GM13976 (cell line): Measurements from ENCODE around the gene ZFP92.
"Not testable (repeated sequence)": the region's sequence is repeated elsewhere in the genome, so short reads cannot be mapped to it uniquely, and the experiment has no call there.

Experiments used
- DNase-seq: peaks from one replicate; pipeline ENCODE4 v3.0.0; 2012; ENCODE audit warnings: low spot score
- in situ Hi-C: fragments of 300-500 bp; cut with MboI; formaldehyde crosslinking; loops from one replicate; pipeline ENCODE4 v1.12.0; 2022; ENCODE audit warnings: low sequenced_read_pairs, mixed read lengths, inconsistent platforms; ENCODE audit not compliant: unreplicated experiment
- TF ChIP-seq, protein P1 (sequence below): IDR thresholded peaks from 2 replicates; pipeline ENCODE4 v1.5.1; 2012; ENCODE audit warnings: borderline replicate concordance, mild to moderate bottlenecking; ENCODE audit not compliant: insufficient read depth; ENCODE audit errors: extremely low read depth, missing control alignments, control extremely low read depth

The ZFP92 gene

DNA sequence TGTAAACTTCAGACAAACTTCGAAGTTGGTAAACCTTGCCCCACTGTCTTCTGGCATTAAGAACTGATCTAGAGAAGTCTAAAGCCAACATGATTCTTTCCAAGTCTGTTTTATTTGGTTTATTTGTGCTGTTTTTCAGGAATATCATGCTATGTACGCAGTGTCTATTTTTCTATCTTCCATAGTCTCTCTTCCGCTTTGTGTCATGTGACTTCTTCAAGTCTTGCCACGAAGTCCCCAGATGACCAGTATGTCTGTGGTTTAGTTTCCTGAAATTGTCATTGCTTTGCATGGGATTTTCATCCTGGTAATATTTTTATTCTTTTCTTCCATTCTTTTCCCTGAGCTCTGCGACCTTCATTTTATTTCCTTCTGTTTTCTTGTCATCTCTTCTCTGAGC is 25.2 kb upstream of the ZFP92 start:
- DNase-seq = no peak
- in situ Hi-C loops = no loop called here
- TF ChIP-seq, protein P1, sequence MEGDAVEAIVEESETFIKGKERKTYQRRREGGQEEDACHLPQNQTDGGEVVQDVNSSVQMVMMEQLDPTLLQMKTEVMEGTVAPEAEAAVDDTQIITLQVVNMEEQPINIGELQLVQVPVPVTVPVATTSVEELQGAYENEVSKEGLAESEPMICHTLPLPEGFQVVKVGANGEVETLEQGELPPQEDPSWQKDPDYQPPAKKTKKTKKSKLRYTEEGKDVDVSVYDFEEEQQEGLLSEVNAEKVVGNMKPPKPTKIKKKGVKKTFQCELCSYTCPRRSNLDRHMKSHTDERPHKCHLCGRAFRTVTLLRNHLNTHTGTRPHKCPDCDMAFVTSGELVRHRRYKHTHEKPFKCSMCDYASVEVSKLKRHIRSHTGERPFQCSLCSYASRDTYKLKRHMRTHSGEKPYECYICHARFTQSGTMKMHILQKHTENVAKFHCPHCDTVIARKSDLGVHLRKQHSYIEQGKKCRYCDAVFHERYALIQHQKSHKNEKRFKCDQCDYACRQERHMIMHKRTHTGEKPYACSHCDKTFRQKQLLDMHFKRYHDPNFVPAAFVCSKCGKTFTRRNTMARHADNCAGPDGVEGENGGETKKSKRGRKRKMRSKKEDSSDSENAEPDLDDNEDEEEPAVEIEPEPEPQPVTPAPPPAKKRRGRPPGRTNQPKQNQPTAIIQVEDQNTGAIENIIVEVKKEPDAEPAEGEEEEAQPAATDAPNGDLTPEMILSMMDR = no peak

DNA sequence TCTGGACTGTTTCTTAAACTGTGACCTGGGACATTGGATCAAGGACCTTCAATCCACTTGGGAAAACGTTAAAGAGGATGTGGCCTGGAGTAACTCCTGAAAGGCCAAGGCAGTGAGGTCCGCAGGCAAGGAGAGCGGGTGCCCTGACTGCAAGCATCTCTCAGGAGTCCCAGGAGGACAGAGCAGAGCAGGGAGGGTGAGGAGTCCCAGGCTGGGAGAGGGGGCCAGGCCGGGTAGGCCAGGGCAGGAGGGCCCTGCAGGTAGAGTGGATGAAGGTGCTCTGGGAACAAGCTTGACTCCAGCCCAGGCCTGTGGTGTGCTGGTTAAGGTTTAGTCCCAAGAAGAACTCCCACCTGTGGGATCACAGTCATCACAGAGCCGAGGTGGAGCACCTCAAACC is 23.9 kb upstream of the ZFP92 start:
- TF ChIP-seq, protein P1 = no peak
- no peak for DNase-seq
- in situ Hi-C loops = no loop called here

DNA sequence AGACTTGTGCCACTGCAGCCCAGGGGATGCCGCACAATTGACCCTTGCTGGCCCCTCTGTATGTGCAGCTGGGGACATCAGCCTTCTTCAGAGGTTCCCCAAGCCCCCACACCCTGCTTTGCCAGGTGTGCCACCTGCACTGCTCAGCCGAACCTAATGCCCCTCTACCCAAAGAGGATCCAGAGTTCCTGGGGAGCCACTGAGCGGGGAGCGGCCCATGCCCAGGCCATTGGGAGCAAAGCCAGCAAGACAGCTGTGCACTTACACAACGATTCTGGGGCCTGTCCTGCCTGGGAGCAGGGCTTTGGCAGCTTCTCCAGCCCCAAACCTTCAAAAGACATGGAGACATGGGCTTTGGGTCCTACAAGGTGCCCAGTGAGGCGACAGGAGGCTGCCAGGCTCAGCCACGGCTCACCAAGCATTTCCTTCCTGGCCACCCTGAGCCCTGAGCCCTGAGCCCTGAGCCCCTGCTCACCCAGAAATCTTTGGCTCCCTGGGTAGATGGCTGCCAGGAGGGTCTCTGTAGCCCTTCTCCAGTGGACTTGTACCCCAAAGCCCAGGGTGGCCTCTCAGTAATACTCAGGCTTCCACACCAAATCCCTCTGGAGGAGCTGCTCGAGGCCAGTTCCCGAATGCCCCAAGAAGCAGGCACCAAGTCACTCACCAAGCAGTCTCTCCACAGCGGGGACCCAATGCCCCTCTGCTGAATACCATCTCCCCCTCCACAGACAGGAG is 23.1 kb upstream of the ZFP92 start:
- in situ Hi-C loops = no loop called here
- DNase-seq = no peak
- TF ChIP-seq, protein P1 = no peak

DNA sequence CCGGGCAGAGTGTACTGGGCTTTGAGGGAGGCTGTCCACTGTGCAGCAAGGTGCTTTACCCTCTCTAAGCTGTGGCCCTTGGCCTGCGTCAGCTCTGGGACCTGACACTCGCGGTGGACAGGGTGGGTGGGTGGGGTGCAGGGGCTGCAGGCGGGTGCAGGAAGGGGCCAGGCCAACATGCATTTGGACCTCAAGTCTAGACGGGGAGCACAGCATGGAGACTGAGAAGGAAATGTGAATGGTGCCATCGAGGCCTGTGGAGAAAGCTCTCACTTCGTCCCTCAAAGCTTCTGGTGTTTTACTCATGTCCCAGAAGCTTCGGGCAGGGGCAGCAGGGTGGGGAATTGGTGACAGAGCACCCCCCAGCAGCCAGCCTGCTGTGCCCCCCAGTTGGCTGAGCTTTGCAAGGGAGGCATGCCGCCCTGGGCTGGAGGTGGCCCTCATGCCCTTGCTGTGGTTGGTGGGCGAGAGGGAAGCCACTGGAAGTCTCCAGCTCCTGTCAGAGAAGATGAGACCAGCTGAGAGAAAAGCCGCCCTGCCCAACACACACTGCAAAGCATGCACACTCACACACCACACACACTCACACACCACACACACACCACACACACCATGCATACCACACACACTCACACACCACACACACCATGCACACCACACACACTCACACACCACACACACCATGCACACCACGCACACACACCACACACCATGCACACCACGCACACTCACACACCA is 22.4 kb upstream of the ZFP92 start:
- DNase-seq = no peak
- in situ Hi-C loops = no loop called here
- TF ChIP-seq, protein P1 = no peak

DNA sequence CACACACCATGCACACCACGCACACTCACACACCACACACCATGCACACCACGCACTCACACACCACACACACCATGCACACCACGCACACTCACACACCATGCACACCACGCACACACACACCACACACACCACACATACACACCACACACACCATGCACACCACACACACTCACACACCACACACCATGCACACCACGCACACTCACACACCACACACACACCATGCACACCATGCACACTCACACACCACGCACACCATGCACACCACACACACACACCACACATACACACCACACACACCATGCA is 21.9 kb upstream of the ZFP92 start:
- in situ Hi-C loops, DNase-seq: not testable (repeated sequence)

DNA sequence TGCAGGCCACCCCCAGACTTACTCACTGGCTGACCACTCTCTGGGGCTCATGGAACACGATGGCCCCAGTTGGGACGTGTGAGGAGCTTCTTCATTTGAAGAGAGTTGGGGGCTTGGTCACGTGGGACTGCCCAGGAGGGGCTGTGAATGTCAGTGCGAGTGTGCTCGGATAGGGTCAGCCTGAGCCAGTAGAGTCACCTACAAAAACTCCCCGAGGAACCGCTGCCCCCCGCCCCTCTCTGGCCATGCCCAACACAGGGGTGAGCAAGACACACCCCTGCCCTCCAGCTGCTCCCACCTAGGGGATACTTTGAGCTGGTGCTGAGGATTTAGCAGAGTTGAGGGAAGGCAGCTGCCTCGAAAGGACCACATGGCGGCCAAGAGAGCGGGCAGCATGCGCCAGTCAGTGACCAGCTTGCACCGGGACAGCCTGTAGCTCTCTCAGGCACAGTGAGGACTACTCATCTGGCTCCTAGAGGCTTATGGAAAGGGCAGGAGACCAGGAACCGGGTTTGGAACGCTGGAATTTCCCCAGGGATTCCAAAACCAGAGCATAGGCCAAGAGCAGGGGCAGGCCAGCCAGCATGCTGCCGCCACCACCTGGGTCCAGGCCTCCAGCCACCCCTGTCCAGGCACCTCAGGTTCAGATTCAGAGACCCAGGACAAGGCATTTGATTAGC is 18.5 kb upstream of the ZFP92 start:
- in situ Hi-C loops = no loop called here
- no peak for DNase-seq
- TF ChIP-seq, protein P1 = no peak

DNA sequence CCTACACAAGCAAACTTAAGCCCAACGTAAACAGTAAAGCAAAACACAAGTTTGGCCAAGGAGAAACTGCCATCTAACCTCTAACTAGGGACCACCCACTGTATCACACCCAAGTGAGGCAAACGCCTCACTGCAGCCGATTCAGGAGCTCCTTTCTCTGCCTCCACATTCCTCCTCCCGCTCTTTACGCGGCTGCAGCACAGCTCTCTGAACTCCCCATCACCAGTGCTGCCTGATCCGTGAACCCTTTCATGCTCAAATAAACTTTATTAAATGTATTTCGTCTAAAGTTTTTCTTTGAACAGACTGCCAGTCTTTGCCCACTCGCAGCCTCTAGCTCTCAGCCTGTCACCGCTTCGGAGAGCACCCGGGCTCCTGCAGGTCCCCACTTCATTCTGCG is 16.7 kb upstream of the ZFP92 start:
- DNase-seq = no peak
- in situ Hi-C loops = no loop called here
- TF ChIP-seq, protein P1 = no peak
